Transverse colon (tissue), 3 donors: ENCODE data around the gene SELL.

Source experiments
- CTCF ChIP-seq, 5 experiments: fragments of 200-600 bp in 3 of 5; fragments of 450-650 bp in 2 of 5; sonication (generic) in 3 of 5; IDR thresholded peaks; 1 replicate in 2 of 5; 2 replicates in 3 of 5; pipeline ENCODE4 v1.5.1; 2016 to 2017; ENCODE audit warnings: antibody characterized with exemption in 5 of 5, inconsistent platforms in 3 of 5, mild to moderate bottlenecking in 2 of 5, moderate library complexity in 1 of 5
- EP300 ChIP-seq: sonication (generic); formaldehyde crosslinking; IDR thresholded peaks from one replicate; pipeline ENCODE4 v1.6.1; 2017; ENCODE audit warnings: antibody characterized with exemption, low read depth

GRCh38 chr1:169707912-169708604 is 3.4 kb downstream of the SELL start:
- TF ChIP-seq CTCF (IDR thresholded peaks at IDR 0.05) (no peak), EP300 (no peak)
